ENCODE data around the gene XG.
"Not testable (repeated sequence)": the region's sequence is repeated elsewhere in the genome, so short reads cannot be mapped to it uniquely, and the experiment has no call there.

Gene XG

DNA sequence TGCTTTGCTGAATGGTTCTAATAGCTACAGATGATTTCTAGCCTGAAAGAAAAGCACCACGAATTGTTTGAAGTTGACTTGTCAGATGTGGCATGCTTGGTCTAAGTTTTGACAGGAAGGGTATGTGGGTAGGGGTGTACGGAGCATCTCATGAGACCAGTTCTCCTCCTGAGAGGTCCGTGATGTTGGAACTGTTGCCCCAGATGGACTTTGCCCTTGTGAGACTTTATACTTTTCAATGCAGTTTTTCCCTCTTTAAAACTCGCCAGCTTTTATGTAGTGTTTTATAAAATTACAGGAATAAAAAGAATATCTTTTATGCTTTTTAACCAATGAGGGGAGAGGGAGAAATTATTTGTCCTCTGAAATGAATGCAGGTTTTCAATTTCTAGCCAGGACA is 16.6 kb upstream of the XG start:
- no peak for FAIRE-seq

DNA sequence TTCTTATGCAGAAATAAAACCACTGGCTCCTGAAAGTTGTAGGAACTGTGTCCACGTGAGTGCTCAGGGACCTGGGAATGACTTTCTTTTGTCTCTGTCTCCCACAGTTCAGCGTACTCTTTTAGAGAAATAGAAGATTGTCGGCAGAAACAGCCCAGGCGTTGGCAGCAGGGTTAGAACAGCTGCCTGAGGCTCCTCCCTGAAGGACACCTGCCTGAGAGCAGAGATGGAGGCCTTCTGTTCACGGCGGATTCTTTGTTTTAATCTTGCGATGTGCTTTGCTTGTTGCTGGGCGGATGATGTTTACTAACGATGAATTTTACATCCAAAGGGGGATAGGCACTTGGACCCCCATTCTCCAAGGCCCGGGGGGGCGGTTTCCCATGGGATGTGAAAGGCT is 11.2 kb upstream of the XG start:
- FAIRE-seq = no peak

DNA sequence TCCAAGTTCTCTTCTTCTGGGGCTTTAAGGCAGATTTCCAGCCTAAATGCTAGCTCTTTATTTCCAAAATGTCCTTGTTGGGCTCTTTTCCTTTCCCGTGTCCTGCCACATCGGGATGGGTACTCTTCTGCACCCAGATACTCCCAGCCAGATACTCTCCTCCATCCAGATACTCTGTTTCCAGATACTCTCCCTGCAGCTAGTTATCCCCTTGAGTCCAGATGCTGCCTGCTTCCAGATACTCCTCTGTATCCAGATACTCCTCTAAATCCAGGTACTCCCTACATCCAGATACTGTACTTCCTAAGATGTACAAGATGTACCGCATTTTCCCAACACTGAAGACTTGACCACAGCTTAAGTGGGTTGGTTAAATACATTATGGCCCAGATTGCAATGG is 10.5 kb upstream of the XG start:
- FAIRE-seq = no peak

DNA sequence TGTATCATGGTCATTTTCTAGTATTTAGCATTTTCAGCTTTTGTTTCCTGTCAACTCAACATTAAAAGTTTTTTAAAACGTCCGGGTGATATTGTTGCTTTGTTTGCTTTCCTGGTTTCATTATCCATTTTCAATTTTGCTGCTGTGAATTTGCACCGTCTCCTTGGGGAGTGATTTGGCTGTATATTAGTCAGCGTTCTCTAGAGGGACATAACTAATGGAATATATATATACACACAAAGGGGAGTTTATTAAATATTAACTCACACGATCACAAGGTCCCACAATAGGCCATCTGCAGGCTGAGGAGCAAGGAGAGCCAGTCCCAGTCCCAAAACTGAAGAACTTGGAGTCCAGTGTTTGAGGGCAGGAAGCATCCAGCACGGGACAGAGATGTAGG is 5.6 kb upstream of the XG start:
- FAIRE-seq = peak; percentile 55

DNA sequence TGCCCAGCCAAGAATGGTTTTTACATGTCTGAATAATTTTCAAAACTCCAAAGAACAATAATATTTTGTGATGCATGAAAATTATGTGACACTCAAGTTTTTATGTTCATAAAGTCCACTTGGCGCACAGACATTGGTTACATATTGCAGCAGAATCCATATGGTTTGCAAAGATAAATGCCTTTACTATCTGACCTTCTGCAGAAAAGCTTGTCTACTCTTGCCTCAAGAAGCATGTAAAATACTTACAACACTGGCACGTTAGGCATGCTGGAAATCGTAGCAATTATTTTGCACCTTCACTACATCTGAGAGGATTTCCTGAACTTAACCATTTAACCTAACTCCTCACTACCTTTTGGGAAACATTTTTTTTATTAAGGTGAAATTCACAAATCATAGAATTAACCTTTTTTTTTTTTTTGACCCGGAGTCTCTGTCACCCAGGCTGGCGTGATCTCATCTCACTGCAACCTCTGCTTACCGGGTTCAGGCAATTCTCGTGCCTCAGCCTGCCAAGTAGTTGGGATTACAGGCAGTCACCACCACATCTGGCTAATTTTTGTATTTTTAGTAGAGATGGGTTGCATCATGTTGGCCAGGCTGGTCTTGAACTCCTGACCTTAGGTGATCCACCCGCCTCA is 3.5 kb upstream of the XG start:
- FAIRE-seq = no peak

DNA sequence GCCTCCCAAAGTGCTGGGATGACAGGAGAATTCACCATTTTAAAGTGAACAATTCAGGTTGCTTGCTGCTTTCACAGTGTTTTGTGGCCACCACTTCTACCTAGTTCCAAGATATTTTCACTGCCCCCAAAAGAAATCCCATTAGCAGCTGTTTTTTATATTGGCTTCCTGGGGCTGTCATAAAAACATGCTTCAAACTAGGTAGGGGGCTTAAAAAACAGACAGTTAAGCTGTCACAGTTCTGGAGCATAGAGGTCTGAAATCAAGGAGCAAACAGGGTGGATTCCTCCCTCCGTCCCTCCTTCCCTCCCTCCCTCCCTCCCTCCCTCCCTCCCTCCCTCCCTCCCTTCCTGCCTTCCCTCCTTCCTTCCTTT is 3.0 kb upstream of the XG start:
- FAIRE-seq = no peak

DNA sequence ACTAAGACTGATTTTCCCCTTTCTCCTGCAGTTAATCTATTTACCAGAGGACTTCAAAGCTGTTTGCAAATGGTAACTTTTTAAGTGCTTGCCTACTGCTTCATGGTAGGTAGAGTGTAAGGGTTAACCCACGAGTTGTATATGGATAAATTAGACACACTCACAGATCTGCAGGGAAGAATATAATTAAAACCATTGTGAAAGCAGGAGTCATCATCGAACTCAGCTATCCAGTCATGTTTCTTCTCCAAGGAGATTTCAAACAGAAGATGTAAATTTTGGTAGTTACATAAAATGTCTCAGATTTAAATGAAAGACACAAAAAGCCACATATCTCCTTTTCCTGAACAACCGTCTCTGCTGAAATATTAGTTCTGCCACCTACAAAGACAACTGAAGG is 549 bp upstream of the XG start:
- FAIRE-seq = no peak

DNA sequence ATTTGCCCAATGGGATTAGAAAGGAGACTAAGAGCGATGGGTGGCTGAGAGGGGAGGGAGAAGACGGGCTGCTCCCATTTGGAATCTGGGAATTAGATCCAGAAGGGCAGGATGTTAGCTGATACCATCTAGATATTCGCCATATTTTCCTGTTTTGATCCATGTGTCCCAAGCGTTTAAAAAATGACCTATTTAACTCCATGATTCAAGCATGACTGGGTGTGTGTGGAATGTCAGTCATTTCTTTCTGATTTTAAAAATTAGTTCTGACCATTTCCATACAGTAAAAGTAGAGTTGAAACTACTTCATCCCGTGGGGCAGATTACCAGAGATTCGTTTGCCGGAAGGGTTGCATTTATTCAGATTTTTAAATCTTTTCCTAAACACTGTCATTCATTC is 601 bp downstream of the XG start:
- FAIRE-seq = not testable (repeated sequence)

DNA sequence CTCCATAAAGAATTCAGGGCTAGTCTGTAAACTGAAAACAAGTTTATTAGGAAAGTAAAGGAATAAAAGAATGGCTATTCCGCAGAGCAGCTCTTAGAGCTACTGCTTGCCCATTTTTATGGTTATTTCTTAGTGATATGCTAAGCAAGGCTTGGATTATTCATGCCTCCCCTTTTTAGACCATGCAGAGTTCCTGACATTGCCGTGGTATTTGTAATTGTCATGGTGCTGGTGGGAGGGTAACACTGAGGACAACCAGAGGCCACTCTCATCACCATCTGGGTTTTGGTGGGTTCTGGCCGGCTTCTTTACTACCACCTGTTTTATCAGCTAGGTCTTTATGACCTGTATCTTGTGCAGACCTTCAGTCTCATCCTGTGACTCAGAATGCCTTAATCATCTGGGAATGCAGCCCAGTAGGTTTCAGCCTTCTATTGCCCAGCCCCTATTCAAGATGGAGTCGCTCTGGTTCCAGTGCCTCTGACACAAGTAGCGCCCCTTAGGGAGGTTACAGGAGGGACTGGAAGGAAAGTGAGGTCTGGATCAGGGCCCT is 3.4 kb downstream of the XG start:
- FAIRE-seq = not testable (repeated sequence)

DNA sequence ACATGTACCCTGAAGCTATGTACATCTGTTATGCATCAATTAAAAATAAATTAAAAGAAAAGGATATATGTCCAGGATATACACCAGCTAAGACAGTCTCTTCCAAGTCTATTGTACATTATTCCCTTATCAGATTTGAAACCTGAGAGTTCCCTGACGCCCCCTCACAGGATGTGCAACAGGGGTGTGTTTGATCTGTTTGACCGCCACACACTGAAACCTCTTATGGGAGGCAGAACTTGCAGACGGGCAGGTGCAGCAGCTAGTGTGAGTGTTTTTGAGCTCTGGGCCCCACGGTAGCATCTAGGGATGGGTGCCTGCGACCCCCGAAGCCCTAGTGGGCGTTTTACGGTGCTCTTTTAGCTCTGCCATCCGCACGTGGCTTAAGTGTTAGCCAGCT is 4.7 kb downstream of the XG start:
- no peak for FAIRE-seq

DNA sequence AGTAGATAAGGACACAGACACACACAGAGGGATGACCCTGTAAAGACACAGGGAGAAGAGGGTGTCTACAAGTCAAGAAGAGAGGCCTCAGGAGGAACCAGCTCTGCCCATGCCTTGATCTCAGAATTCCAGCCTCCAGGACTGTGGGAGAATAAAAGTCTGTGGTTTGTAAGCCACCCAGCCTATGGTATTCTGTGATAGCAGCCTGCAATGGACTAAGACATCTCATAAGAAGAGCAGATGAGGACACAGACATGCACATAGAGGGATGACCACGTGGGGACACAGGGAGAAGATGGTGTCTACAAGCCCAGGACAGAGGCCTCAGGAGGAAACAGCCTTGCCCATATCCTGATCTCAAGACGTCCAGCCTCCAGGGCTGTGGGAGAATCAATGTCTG is 9.4 kb downstream of the XG start:
- FAIRE-seq = no peak

DNA sequence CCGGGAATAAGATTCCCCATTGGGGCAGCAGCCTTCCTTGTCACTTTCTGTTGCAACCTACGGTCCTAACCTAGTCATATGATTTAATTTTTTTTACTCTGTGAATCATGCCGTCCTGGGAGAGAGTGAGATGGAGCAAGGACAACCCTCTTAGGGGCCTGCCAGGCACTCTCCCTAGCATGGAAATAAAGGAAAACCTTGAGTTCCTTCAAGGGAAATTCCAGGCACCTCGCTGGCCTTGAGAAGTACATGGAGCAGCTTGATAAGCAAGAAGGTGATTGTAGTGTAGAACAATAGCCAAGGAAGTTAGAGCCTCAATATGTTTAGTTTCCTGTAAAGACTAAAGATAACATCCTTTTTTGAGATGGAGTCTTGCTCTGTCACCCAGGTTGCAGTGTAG is 10.8 kb downstream of the XG start:
- not testable (repeated sequence) for FAIRE-seq

DNA sequence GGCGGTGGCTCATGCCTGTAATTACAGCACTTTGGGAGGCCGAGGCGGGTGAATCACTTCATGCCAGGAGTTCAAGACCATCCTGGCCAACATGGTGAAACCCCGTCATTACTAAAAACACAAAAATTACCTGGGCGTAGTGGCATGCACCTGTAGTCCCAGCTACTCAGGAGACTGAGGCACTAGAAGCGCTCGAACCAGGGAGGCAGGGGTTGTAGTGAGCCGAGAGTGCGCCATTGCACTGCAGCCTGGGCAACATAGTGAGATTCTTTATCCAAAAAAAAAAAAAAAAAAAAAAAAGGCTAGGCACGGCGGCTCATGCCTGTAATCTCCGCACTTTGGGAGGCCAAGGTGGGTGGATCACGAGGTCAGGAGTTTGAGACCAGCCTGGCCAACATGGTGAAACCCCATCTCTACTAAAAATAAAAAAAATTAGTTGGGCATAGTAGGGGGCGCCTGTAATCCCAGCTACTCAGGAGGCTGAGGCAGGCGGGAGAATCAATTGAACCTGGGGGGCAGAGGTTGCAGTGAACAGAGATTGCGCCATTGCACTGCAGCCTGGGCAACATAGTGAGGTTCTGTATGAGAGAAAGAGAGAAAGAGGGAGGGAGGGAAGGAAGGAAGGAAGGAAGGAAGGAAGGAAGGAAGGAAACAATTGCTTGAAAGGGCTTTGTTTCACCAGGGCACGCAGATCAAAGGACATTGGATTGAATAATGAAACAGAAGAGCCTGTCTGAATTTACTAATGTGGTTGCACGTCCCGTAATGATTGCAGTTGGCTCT is 13.1 kb downstream of the XG start:
- FAIRE-seq = not testable (repeated sequence)

DNA sequence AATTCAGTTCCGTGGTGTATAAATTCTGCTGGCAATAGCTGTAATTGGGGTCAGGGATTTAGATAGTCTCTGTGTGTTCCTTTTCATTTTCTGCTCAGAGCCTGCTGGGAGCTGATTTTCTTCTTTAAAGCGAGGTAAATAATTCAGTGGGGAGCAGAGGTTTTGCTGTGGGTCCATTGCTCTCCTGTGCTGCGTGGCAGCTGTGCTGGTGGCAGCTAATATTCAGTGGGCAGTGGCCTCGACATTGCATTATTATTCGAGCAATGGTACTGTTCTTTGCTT is 13.7 kb downstream of the XG start:
- no peak for FAIRE-seq

DNA sequence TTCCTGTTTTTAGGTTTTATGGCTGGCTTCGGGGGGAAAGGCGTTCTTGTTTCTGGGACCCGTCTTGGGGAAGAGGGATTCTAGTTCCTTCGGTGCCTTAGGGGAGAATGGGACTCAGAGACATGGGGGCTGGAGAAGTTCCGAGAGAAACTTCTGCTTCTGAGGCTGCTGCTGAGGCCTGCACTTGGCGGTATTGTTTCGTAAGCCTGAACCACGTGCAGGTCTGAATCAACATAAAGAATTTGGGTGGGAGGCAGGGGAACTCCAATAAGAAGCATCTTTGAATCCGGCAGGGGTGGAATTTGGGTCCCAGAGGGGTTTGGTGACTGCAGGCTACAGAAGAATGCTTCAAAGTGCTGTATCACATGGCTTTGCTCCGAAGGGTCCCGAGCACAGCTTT is 15.1 kb downstream of the XG start:
- FAIRE-seq = no peak

DNA sequence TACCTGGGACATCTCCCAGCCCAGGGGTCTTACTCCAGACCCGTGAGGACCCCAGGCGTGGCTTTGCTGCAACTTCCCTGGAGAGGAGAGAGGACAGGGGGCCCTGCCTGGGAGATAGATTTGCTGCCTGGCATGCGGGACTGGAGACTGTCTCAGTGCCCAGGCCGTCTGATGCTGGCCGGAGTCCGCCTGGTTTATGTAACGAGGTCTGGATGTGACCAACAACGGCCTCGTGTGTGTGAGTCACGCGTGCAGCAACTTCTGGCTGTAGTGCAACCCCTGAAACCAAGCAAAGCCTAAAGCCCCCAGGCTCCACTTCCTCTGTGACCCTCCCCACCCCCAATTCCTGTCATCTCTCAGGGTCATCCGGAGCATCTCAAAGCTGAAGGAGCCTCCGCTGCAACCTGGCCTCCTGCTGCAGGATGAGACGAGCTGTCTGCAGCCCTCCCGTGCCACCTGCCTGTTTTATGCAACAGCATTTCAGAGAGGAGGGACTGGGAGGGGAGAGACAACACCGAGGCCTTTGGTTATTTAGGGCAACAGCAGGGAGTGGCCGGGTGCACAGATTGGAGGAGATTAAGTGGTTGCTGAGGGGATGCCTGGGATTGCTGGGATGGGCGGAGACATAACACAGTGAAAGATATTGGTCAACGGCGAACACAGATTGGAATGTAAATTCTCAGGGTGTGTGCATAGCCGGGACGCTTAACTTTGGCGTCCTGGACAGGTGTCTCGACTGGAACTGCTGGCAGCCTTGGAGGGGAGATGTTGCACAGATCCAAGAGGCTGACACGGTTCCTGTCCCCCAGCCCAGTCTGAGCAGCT is 16.0 kb downstream of the XG start:
- FAIRE-seq = no peak

DNA sequence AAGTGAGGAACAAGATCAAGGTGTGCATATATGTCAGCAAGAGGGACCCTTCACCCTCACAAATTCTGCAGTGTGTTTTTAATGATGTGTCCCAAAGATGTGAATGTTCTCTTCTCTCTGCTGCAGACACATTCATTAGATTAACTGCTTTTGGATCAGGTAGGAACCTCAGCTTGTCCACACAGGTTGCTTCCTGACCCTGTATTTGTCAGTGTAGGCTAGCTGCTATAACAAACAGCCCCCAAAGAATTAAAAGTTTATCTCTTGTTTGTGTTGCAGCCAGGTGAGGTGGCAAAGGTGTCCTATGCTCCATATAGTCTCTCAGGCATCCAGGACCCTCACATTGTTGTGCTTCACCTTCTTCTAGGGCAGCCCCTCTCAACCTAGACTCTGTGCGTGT is 17.8 kb downstream of the XG start:
- no peak for FAIRE-seq

DNA sequence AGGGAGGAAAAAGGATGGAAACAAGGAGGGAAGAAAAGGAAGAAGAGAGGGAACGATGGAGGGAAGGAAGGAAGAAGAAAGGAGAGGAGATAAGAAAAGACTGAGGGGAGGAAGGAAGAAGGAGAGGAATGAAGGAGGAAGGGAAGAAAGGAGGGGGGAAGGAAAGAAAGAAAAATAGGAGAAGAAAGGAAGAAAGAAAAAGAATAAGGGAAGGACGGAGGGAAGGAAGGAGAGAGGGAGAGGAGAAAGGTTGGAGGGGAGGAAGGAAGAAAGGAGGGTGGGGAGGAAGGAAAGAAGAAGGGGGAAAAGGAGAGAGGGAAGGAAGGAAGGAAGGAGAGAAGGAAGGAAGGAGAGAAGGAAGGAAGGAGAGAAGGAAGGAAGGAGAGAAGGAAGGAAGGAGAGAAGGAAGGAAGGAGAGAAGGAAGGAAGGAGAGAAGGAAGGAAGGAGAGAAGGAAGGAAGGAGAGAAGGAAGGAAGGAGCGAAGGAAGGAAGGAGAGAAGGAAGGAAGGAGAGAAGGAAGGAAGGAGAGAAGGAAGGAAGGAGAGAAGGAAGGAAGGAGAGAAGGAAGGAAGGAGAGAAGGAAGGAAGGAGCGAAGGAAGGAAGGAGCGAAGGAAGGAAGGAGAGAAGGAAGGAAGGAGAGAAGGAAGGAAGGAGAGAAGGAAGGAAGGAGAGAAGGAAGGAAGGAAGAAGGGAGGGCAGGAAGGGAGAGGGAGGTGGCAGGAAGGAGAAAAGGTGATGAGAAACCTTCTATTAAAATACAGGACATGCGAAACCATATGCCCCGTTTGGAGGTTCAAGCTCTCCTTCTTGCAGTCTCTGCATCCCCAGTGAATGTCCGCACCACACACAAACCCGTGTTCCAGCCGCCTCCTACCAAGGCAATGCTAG is 21.6 kb downstream of the XG start:
- not testable (repeated sequence) for FAIRE-seq

DNA sequence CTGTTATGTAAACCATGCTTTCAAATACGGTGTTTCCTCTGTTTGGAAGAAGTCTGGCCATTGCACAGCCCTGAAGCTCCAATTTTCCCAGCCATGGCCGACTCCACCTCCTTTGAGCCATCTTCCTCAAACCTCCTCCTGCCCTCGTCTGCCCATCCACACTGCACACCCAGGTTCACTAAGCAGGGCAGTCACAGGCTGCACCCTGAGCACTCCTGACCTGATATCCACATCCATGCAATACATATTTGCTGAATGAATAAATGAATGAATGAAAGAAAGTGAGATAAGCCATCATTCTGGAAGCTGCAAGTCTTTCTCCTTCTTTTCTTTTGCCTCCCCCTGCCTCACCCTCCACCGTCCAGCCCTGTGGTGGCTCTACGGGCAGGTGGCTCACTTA is 22.2 kb downstream of the XG start:
- FAIRE-seq = no peak

DNA sequence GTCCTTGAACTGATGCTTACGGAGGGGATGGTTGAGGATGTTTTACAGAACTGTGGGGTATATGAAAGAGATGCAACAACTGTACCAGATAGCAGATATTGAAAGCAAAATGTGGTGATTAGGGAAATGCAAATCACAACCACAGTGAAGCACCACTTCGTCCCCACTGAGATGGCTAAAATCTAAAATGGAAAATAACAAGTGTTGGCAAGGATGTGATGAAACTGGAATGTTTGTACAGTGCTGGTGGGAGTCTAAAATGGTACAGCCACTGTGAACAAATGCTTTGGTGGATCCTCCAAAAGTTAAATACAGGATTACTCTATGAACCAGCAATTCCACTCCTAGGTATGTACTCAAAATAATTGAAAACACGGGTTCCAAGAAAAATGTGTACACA is 22.9 kb downstream of the XG start:
- no peak for FAIRE-seq

DNA sequence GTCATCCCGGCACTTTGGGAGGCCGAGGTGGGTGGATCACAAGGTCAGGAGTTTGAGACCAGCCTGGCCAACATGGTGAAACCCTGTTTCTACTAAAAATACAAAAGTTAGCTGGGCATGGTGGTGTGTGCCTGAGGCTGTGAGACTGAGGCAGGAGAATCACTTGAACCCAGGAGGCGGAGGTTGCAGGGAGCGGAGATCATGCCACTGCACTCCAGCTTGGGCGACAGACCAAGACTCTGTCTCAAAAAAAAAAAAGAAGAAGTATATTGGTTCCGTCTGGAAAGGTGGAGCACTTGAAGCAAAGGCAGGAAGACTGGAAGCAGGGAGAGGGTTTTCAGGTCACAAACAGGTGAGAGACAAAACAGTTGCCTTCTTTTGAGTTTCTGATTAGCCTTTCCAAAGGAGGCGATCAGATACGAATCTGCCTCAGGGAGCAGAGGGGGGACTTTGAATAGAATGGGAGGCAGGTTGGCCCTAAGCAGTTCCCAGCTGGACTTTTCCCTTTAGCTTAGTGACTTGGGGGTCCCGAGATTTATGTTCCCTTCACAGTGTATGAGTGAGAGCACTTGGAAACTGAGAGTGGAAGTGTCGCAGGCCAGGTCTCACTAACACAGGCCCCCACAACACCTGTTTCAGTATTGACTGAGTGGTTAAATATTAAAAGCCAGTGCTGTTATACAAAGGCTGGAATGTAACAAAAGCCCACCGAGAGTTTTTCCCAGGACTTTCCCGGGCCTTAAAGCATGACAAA is 28.8 kb downstream of the XG start:
- FAIRE-seq = not testable (repeated sequence)

DNA sequence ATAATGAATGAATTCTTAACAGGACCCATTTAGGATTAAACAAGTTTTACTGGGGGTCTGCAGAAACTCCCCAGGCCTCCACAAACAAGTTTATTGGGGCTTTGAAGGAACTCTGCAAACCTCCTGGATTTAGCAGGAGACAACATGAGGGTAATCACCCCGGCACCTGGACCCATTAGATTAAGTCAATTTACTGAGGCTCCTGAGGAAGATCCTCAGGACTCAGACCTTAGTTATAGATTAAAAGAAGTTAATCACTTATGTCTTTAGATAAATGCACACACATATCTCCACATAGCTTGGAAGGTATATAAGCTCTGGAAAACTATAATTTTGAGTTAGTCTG is 29.4 kb downstream of the XG start:
- FAIRE-seq = no peak
